Tibial nerve (tissue), 3 donors: ENCODE data around the gene STRIP2.

Source experiments
- CTCF ChIP-seq, 5 experiments: fragments of 200-600 bp in 3 of 5; fragments of 450-650 bp in 2 of 5; sonication (generic) in 3 of 5; IDR thresholded peaks; one replicate each; pipeline ENCODE4 v1.5.1; 2016 to 2019; ENCODE audit warnings: antibody characterized with exemption in 5 of 5, mild to moderate bottlenecking in 3 of 5, moderate library complexity in 2 of 5
- POLR2A ChIP-seq, 2 donors: fragments of 450-650 bp; IDR thresholded peaks; one replicate each; pipeline ENCODE4 v1.6.1; 2017; ENCODE audit warnings: antibody characterized with exemption in 2 of 2, mild to moderate bottlenecking in 2 of 2, moderate library complexity in 2 of 2

GRCh38 chr7:129394982-129395914 lies 39.0 kb upstream of the STRIP2 start:
- no peak for TF ChIP-seq CTCF (IDR thresholded peaks at IDR 0.05)
- TF ChIP-seq POLR2A (IDR thresholded peaks at IDR 0.05), result no peak
